HepG2 (cell line): ENCODE measurements around the gene RGS10. TPM values are rescaled to one million over a fixed set of nuclear protein-coding genes. Genes with fewer than 3 reads are reported as not detected.

Source experiments
- KLF11 ChIP-seq: IDR thresholded peaks from 2 replicates; pipeline ENCODE4 v1.6.1; 2016; ENCODE audit warnings: missing compliant biosample characterization
- MEF2D ChIP-seq: sonication (generic); formaldehyde crosslinking; IDR thresholded peaks from 2 replicates; pipeline ENCODE4 v1.5.1; 2020; ENCODE audit warnings: mild to moderate bottlenecking, missing genetic modification reagents
- SOX13 ChIP-seq, 3 experiments: fragments of 450-650 bp in 1 of 3; sonication (generic) in 1 of 3; formaldehyde crosslinking in 1 of 3; IDR thresholded peaks in 2 of 3; conservative IDR thresholded peaks in 1 of 3; 2 replicates each; pipeline versions ENCODE4 v1.5.0 to v1.6.1; 2016 to 2020; ENCODE audit warnings: antibody characterized with exemption in 1 of 3, mild to moderate bottlenecking in 1 of 3, missing compliant biosample characterization in 1 of 3, missing genetic modification reagents in 1 of 3, moderate library complexity in 1 of 3
- TOPORS ChIP-seq: sonication (generic); formaldehyde crosslinking; IDR thresholded peaks from 2 replicates; pipeline ENCODE4 v1.8.0; 2023; ENCODE audit warnings: mild to moderate bottlenecking, missing genetic modification reagents
- ZNF446 ChIP-seq: sonication (generic); formaldehyde crosslinking; IDR thresholded peaks from 2 replicates; pipeline ENCODE4 v1.5.0; 2020; ENCODE audit warnings: mild to moderate bottlenecking, missing genetic modification reagents
- ZNF552 ChIP-seq: sonication (generic); formaldehyde crosslinking; IDR thresholded peaks from 2 replicates; pipeline ENCODE4 v1.9.0; 2022; ENCODE audit warnings: missing genetic modification reagents, mild to moderate bottlenecking, borderline replicate concordance
- ZNF556 ChIP-seq: sonication (generic); formaldehyde crosslinking; IDR thresholded peaks from 2 replicates; pipeline ENCODE4 v1.4.0; 2020; ENCODE audit warnings: mild to moderate bottlenecking, missing genetic modification reagents, borderline replicate concordance
- ZNF652 ChIP-seq: IDR thresholded peaks from 2 replicates; pipeline ENCODE4 v1.6.1; 2016; ENCODE audit warnings: low read depth, borderline replicate concordance
- ZNF768 ChIP-seq: sonication (generic); formaldehyde crosslinking; IDR thresholded peaks from 2 replicates; pipeline ENCODE4 v1.4.0; 2020; ENCODE audit warnings: missing genetic modification reagents
- polyA plus RNA-seq, 8 experiments: library from polyadenylated mRNA; depleted of rRNA in 3 of 8; stranded (reverse) in 7 of 8; unstranded in 1 of 8; fragments of >200 nt; fragmentation: Illumina TruSeq in 4 of 8; extraction: Trizol in 4 of 8; gene quantifications; 2 replicates each; pipeline versions ENCODE4 v1.2.1 to v1.2.3, GENCODE V29; 2011 to 2016; ENCODE audit warnings: low read depth in 4 of 8, missing spikeins in 1 of 8, mixed read lengths in 1 of 8; ENCODE audit not compliant: insufficient read depth in 1 of 8
- total RNA-seq, 5 experiments: library from RNA; depleted of rRNA; stranded (reverse); fragments of >200 nt; fragmentation: Illumina TruSeq; extraction: Trizol; gene quantifications; 2 replicates each; pipeline ENCODE4 v1.2.3, GENCODE V29; 2016; ENCODE audit warnings: low read depth in 1 of 5
- TF ChIP-seq, protein P1 (sequence below): sonication (generic); formaldehyde crosslinking; IDR thresholded peaks from 2 replicates; pipeline ENCODE4 v1.4.0; 2020; ENCODE audit warnings: missing genetic modification reagents, borderline replicate concordance
- TF ChIP-seq, protein P2 (sequence below): sonication (generic); formaldehyde crosslinking; IDR thresholded peaks from 2 replicates; pipeline ENCODE4 v1.9.0; 2022; ENCODE audit warnings: missing genetic modification reagents, mild to moderate bottlenecking, borderline replicate concordance
- TF ChIP-seq, protein P3 (sequence below): IDR thresholded peaks from 2 replicates; pipeline ENCODE4 v1.6.1; 2016; ENCODE audit warnings: low read depth
- TF ChIP-seq, protein P4 (sequence below): sonication (generic); formaldehyde crosslinking; IDR thresholded peaks from 2 replicates; pipeline ENCODE4 v1.4.0; 2020; ENCODE audit warnings: mild to moderate bottlenecking, missing genetic modification reagents

Gene RGS10
- total and polyA plus RNA-seq, 2 of the 13 experiments (the other 11 are each of a cell fraction or from before 2014, with no cell fraction given), result 1.7 to 5.1 TPM

DNA sequence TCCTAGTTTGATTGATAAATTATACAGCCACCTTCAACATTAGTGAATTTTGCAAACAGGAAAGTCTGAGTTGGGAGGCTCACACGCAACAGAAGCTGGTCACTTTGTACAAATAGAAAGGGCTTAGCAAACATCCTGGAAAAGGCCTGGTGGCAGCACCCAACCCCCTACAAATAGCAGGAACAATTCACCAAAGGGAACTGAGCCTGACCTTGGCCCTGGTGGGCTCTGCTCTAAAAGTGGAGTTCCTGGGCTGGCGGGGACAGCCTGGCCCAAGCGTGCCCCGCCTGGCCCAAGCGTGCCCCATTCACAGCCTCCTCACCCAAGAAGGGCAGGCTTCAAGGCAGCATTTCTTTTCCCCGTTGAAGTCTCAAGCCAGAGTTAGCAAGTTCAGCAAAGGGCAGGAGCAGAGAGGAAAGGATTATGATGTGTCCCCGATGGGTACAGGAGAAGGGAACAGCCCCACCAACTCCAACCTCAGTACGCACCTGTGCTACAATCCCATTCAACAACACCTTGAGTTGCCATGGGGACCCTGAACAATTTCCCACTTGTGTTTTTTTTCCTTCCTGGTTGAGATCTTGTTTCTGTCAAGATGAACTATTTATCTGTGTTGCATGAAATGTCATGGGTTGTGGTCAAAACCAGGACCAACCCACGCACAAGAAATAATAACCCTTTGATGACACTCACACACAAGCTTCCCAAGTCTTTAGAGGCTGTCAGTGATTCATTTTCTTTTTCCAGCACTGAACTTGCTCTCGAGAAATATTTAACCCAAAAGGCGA is 43.4 kb downstream of the RGS10 start (continued):
- TF ChIP-seq, protein P1, sequence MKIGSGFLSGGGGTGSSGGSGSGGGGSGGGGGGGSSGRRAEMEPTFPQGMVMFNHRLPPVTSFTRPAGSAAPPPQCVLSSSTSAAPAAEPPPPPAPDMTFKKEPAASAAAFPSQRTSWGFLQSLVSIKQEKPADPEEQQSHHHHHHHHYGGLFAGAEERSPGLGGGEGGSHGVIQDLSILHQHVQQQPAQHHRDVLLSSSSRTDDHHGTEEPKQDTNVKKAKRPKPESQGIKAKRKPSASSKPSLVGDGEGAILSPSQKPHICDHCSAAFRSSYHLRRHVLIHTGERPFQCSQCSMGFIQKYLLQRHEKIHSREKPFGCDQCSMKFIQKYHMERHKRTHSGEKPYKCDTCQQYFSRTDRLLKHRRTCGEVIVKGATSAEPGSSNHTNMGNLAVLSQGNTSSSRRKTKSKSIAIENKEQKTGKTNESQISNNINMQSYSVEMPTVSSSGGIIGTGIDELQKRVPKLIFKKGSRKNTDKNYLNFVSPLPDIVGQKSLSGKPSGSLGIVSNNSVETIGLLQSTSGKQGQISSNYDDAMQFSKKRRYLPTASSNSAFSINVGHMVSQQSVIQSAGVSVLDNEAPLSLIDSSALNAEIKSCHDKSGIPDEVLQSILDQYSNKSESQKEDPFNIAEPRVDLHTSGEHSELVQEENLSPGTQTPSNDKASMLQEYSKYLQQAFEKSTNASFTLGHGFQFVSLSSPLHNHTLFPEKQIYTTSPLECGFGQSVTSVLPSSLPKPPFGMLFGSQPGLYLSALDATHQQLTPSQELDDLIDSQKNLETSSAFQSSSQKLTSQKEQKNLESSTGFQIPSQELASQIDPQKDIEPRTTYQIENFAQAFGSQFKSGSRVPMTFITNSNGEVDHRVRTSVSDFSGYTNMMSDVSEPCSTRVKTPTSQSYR (CRISPR knock-in tag), result peak; percentile 92
- TF ChIP-seq ZNF552 (CRISPR knock-in tag), result peak; percentile 76; the same call in 1 of the 2 replicates
- 0 out of 2 replicates have a peak, but pooled peaks have one; percentile 36 for TF ChIP-seq ZNF556 (CRISPR knock-in tag)
- TF ChIP-seq KLF11 (CRISPR knock-in tag), result no peak
- peak; percentile 63 for TF ChIP-seq SOX13 (IDR thresholded peaks at IDR 0.05)
- peak in 1 of 2 experiments; percentile 89; a peak in 2 of 4 replicates for TF ChIP-seq SOX13 (CRISPR knock-in tag; conservative IDR thresholded peaks at IDR 0.05 in 1 of 2, IDR thresholded peaks at IDR 0.05 in 1 of 2)
- TF ChIP-seq, protein P2, sequence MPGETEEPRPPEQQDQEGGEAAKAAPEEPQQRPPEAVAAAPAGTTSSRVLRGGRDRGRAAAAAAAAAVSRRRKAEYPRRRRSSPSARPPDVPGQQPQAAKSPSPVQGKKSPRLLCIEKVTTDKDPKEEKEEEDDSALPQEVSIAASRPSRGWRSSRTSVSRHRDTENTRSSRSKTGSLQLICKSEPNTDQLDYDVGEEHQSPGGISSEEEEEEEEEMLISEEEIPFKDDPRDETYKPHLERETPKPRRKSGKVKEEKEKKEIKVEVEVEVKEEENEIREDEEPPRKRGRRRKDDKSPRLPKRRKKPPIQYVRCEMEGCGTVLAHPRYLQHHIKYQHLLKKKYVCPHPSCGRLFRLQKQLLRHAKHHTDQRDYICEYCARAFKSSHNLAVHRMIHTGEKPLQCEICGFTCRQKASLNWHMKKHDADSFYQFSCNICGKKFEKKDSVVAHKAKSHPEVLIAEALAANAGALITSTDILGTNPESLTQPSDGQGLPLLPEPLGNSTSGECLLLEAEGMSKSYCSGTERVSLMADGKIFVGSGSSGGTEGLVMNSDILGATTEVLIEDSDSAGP, result peak; percentile 69; the same call in 1 of the 2 replicates
- peak; percentile 17; the same call in 1 of the 2 replicates for TF ChIP-seq ZNF768 (CRISPR knock-in tag)
- TF ChIP-seq, protein P3, sequence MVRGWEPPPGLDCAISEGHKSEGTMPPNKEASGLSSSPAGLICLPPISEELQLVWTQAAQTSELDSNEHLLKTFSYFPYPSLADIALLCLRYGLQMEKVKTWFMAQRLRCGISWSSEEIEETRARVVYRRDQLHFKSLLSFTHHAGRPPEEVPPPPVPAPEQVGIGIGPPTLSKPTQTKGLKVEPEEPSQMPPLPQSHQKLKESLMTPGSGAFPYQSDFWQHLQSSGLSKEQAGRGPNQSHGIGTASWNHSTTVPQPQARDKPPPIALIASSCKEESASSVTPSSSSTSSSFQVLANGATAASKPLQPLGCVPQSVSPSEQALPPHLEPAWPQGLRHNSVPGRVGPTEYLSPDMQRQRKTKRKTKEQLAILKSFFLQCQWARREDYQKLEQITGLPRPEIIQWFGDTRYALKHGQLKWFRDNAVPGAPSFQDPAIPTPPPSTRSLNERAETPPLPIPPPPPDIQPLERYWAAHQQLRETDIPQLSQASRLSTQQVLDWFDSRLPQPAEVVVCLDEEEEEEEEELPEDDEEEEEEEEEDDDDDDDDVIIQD (CRISPR knock-in tag), result peak; percentile 55; the same call in 1 of the 2 replicates
- TF ChIP-seq ZNF652, result peak; percentile 82
- TF ChIP-seq MEF2D (CRISPR knock-in tag), result peak; percentile 87
- TF ChIP-seq ZNF446 (CRISPR knock-in tag), result 0 out of 2 replicates have a peak, but pooled peaks have one; percentile 19
- TF ChIP-seq, protein P4, sequence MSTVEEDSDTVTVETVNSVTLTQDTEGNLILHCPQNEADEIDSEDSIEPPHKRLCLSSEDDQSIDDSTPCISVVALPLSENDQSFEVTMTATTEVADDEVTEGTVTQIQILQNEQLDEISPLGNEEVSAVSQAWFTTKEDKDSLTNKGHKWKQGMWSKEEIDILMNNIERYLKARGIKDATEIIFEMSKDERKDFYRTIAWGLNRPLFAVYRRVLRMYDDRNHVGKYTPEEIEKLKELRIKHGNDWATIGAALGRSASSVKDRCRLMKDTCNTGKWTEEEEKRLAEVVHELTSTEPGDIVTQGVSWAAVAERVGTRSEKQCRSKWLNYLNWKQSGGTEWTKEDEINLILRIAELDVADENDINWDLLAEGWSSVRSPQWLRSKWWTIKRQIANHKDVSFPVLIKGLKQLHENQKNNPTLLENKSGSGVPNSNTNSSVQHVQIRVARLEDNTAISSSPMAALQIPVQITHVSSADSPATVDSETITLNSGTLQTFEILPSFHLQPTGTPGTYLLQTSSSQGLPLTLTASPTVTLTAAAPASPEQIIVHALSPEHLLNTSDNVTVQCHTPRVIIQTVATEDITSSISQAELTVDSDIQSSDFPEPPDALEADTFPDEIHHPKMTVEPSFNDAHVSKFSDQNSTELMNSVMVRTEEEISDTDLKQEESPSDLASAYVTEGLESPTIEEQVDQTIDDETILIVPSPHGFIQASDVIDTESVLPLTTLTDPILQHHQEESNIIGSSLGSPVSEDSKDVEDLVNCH, result no peak
- no peak for TF ChIP-seq TOPORS (CRISPR knock-in tag)
